Amniotic stem cell (primary cell): ENCODE measurements around the gene CDC45.

Experiments
- DNase-seq: peaks from one replicate; lab custom pipeline; 2025; lab: John Stamatoyannopoulos, UW

The CDC45 gene

DNA sequence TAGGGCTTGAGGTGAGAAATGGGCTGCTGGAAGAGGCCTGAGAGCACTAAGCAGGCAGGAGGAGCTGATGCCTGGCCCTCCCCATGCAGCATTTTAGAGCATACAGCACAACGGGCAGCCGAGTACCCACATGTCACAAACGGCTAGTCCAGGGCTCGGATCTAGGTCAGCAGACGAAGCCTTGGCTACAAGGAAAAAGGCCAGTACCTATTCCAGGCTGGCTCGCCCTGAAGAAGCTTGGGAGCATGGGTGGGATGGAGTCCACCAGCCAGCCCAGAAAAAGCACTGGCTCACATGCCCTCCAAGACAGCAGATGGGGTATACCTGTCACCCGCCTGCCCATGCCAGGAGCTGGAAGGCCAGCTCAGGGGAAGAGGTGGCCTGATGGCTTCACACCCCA lies 10.3 kb upstream of the CDC45 start:
- DNase-seq: no peak

DNA sequence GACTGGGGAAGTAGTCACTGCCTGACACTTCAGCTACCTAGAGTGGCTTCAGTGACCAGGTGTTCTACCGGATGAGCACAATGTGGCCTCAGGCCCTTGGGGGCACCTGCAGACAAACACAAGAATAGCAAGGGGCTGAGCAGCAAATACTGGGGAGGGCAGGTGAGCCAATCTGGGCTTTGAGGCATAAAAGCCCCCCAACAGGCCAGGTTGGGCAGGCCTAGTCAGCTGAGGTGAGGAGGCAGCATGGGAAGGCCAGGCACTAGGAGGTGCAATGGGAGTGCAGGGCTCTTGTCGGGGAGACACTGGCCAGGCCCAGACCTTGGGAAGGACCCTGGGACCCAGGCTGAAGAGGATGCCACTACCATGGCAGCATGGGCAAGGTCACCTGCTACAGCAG lies 9.7 kb upstream of the CDC45 start:
- DNase-seq: no peak

DNA sequence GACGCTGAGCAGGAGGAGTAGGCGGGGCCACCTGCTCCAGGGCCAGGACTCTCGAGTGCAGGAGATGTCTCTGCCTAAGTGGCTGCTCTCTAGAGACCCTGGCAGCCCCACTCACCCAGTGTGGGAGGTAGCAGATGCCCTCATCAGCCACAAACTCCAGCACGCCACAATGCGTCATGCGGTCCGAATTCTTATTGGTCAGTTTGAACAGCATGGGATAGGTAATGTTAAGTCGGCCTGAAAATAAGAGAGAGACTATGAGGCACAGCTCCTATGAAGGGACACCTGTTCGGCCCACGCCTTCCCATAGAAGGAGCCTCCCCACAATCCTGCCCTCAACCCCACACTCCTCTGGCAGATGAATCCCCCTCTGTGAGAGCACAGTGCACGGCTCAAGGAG lies 8.1 kb upstream of the CDC45 start:
- no peak for DNase-seq

DNA sequence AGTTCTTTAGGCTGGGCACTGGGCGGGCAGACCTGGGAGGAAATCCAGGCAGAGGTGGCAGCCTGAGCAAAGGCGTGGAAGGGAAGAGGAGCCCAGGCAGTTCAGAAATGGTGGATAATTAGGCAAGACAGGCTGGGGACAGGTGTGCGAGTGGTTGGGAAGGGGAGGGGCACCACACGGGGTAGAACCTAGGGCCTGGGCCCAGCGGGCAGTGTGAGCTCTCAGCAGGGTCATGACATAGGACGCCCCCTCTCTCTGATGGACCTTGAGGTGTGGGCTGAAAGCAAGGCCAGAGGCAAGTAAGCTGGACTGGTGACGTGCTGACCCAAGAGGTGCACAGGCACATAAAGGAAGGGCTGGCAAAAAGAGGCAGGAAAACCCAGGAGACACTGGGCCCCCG lies 7.5 kb upstream of the CDC45 start:
- no peak for DNase-seq

DNA sequence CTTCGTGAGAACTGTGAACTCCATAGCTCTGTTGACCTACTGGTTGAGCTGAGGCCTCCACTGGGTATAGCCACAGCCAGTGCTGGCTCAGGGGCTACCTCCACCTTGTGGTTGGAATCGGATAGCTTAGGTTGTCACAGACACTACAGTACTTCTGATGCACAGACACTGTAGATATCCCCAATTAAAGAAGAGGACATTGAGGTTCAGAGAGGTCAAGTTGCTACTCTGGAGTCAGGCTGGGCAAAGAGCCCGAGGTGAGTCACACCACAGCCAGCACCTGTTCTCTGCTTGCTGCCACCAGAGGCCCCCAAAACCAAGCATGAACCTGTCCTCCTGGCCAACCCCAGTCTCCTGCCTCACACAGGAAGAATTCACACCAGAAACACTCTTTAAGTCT lies 6.1 kb upstream of the CDC45 start:
- no peak for DNase-seq

DNA sequence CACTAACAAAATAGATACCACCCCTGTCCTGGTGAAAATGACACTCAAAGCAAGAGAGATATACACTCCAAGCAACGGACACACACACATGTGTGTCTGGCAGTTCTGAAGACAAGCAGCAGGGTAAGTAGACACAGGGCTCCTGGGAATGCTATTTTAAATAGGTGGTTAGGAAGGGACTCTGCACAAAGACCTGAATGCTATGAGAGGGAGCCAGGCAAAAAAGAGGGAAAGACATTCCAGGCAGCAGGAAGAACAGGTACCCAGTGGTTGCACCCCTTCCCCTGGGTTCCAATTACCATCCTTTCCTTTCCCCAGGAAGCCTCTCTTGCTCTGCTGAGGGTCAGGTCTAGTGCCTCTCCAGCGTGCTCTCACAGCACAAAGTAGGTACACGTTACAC lies 3.7 kb upstream of the CDC45 start:
- DNase-seq: no peak

DNA sequence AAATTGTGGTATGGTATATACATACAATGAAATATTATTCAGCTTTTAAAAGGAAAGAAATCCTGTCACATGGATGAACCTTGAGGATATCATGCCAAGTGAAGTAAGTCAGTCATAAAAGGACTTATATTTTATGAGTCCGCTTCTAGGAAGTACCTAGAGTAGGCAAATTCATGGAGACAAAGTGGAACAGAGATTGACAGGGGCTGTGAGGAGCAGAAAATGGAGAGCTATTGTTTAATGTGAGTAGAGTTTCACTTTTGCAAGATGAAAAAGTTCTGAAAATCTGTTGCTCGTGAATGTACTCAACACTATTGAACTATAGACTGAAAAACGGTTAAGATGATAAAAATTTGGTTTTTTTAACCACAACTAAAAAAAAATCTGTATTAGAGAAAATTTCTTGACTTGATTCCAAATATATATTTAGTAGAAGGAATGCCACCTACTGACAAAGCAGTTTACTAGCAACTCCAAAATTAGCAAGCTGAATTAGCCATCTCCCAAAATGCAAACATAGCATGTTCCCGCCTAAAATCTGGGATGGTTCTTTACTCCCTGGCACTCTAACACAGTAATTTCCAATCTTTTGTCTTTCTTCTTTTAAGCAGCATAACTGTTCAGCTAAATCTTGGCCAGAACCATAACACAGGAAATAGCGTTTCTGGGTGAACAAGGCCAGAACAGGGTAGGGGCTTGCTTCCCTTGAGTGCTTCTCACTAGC lies 2.2 kb upstream of the CDC45 start:
- DNase-seq: no peak

DNA sequence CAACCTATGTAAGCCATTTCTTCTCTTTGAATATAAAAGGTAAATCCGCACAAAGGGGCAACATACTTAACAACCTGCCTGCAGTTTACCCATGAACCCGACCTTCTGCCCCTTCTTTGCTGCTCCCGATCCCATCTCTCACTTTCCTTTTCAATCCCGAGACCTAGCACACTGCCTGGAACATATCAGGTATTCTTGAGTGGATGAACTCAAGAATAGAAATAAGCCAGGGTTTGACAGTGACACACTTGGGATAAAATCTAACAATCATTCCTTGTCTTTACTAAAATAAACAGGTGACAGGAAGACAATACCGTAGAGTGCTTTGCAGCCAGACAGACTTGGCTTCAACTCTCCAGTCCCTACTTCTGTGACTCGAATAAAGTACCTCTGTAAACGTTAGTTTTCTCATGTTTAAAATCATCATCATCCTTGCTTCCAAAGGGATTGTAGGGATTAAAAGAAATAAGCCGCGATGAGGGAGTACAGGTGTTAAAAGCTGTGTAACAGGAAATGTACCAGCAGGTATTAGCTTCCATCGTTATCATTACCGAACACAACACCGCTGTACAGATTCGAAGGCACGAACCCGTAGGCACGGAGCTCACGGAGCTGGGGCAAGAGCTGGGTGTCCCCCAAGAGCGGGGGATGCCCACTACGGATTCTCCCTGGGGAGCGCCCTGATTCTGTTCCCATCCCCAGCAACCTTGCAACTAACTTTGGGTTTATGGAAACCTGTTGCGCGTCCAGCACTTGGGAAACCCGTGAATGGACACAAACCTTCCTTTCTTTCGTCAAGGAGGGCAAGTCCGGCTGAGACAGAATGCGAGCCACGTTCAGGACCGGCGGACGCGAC lies 1.4 kb upstream of the CDC45 start:
- no peak for DNase-seq

DNA sequence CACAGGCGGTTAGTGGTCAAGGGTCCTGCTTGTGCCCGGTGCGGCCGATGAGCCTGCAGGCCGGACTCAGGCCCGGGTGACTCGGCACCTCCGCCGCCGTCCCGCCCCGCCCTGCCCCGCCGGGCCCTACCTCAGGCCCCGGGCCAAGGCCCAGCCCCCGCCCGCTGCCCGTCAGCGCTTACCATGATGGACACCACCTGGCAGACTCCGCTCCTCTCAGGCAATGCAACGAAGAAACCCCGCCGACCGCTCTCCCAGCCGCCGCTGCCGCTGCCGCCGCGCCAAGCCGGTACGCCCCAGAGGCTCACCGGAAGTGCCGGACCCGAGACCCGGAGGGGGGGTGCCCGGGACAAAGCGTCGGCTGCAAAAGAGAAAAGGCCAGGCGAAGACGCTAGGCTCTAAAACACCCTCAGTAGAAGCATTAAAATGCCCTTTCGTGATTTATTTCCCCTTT lies 792 bp upstream of the CDC45 start, which contains the start of gene UFD1:
TSS of gene UFD1 (minus strand) at position 293 of the 454 bp plus-strand sequence. CDS start at position 185, 108 bp downstream.
- peak; percentile 53 for DNase-seq

DNA sequence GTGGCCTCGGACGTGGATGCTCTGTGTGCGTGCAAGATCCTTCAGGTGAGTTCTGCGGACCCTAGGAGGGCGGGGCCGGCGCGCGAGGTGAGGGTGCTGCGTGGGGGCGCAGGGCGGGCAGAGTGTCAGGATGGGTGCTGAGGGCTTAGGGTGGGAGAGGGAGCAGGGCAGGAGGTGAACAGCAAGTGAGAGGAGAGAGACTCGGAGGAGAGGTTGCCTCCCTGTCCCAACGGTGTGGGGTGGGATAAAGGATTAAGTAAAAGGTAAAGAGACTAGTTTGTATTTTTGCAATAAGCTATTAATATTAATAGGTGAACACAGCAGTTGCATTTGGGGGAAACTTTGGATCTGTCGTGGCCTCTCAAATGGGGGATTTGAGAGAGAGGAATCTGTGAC lies 451 bp downstream of the CDC45 start:
- DNase-seq: no peak

DNA sequence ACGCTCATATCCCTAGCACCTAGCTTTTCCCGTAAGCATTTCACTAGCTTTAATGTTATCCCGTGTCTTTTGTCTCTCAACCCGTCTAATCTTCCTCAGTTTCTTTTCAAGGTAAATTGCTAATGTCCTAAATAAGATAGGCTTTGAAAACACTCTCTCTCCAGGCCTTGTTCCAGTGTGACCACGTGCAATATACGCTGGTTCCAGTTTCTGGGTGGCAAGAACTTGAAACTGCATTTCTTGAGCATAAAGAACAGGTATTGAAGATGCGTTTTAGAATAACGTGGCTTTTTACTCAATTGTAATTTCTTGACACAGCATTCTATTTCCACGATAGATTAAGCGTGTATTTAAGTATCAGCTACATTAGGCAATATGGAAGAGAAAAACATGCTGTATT lies 1.1 kb downstream of the CDC45 start:
- DNase-seq: no peak

DNA sequence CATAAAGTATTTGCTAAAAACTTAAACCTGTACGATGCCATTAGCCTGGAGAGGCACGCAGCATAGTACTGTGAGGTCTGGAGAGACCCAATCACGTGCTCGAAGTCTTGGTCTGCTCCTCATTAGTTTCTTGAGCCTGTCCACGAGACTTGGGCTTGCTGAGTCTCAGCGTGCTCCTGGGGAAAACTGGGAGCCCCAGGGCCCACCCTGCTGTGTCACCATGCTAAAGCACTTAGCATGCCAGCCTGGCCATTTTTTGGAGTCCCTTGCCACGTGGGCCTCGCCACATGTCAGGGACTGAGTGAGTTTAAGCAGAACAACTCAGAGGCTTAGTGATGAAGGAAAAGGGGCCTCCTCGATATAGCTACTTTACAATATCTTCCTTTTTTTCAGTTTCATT lies 2.6 kb downstream of the CDC45 start:
- DNase-seq: no peak

DNA sequence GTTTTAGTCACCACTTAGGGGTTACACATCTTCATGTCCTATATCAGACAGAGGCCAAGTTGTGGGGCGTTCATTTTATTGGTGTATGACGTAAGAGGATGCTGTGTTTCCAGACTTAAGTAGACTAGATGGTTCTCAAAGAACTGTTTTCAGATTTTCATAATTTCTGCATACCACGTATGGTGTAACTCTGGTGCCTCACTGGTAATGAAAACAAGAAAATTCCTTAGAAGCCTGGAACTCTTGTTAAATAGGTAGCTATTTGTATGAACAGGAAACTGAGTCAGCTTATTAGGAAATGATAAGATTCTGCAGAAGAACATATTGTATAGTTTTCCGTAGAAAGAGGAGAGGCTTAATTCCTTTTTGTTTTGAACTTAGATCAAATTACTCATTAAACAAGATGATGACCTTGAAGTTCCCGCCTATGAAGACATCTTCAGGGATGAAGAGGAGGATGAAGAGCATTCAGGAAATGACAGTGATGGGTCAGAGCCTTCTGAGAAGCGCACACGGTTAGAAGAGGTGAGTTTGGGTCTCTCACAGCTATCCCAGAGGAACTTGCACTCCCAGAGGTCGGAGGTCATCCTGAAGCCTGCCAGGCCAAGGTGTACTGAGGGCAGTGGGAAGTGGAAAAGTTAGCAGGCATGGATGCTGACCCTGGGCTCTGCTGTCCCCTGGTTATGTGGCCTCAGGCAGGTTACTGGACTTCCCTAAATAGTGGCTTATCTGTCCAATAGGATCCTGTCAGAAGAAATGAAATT lies 3.9 kb downstream of the CDC45 start:
- DNase-seq: no peak

DNA sequence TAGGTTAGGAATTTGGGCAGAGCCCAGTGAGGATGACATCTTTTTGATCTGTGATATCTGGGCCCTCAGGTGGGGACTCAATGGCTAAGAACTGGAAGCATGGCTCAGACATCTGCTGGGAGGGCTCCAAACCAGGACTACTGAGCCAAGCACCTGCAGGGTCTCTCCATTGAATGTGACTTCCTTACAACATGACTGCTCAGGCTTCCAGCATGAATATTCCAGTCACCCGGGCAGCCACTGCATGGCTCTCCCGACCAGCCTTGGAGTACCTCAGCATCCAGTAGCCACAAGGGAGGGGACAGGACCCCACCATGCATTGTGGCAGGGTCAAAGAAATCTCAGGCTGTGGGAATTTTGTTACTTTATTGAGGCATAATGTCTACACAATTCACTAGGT lies 8.6 kb downstream of the CDC45 start:
- no peak for DNase-seq

DNA sequence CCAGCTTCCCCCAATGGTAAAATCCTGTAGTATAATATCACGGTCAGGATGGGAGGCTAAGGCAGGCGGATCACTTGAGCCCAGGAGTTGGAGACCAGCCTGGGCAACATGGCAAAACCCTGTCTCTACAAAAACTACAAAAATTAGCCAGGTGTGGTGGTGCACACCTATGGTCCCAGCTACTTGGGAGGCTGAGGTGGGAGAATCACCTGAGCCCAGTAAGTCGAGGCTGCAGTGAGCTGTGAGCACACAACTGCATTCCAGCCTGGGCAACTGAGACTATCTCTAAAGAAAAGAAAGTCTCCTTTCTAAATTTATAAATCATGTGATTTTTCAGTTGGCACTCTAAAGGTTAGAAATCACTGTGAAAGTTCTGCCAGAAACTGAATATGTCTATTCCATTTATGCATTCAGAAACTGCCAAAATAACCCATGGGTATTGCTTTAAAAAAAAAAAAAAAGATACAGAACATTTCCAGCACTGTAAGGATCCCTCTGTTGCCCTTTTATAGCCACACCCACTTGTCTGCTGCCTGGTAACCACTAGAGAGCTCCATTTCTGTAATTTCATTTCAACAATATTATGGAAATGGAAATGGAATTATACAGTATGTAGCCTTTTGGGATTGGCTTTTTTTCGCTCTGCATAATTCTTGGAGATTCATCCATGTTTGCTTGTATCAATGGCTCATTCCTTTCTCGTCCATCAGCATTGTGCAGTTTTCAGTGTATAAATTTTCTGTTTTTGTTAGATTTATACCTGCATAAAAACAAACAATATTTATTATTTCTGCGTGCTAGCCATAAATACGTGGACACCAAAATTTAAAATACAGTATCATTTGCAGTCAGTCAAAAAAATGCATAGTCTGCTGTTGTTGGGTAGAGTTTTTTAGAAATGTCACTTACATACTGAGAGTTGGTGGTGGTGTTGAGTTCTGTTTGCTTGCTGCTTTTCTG lies 9.4 kb downstream of the CDC45 start:
- DNase-seq: no peak

DNA sequence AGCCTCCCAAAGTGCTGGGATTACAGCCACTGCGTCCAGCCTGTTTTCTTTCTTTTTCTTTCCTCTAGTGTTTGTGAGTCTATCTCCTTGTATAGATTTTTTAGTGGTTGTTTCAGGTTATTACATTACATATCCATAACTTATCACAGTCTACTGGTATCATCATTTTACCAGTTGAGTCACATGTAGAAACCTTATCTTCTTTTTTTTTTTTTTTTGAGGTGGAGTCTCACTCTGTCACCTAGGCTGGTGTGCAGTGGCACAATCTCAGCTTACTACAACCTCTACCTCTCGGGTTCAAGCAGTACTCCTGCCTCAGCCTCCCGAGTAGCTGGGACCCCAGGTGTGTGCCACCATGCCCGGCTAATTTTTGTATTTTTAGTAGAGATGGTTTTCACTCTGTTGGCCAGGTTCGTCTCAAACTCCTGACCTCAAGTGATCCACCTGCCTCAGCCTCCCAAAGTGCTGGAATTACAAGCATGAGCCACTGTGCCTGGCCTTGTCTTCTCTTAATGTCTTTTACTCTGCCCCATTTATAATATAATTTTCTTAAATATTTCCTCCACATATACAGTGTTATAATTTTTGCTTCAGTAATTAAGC lies 11.0 kb downstream of the CDC45 start:
- no peak for DNase-seq

DNA sequence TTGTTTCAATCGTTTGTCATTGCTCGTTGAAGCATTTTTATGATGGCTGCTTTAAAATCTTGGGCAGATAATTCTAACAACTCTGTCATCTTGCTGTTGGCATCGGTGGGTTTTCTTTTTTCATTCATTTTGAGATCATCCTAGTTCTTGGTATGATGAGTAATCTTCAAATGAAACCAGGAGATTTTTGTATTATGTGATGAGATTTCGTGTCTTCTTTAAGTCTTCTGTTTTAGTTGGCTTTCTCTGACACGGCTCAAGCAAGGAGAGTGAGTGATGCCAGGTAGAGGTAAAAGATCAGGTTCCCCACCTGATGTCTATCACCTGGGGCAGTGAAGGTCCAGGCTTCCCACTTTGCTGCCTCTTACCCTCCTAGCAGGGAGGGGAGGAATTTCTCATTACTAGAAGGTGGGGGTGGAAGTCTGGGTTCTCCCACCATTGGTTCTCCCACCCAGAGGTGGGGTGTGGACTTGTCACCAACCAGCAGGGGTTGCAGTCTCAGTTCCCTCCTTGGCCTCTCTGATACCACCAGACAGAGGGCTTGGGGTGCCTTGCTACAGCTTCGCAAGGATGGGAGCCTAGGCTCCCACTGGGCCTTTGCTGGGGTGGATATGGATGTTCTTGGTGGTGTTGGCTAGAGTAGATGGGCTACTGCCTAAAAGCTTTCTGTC lies 12.9 kb downstream of the CDC45 start:
- DNase-seq: no peak

DNA sequence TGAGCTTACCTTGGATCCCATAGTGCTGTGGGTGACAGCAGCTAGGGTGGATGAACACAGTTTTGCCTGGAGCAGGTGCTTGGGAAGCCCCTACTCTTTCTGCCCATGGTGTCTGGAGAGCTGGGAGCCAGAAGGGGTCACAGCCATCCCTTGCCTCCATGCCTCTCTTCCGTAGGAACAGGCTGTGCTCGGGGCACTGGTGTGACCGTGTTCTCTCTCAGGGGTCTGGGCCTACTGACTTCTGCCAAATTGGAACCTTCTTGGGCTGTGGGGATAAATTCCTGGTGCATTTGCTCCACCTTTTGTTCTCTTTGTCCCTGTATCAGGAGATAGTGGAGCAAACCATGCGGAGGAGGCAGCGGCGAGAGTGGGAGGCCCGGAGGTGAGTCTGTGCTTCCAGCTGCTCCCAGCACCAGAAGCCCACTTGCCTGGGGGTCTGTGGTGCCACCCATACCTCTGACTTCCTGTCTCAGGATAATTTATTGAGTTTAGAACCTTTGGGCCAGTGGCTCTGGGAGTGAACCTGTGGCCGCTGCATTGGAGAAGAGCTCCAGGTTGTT lies 14.4 kb downstream of the CDC45 start:
- DNase-seq: no peak

DNA sequence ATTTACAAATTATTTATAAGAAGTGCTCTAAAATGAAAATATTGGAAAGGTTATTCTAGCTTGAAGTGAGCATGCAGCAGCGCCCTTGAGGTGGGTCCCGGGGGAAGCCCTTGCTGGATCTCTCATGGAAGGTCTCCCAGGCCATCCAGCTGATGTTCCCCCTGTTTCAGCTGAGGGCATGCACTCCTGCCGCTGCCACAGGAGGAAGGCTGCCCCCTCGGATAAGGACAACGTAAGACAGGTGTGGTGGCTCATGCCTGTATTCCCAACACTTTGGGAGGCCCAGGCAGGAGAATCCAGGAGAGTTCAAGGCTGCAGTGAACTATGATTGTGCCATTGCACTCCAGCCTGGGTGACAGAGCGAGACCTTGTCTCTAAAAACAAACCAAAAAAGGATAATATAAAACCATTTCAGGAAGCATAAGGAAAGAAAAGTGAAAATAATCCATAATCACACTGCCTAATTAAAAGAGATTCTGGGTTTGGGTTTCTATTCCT lies 15.0 kb downstream of the CDC45 start:
- no peak for DNase-seq
